ENCODE measurements around the gene SGK1.

DNA sequence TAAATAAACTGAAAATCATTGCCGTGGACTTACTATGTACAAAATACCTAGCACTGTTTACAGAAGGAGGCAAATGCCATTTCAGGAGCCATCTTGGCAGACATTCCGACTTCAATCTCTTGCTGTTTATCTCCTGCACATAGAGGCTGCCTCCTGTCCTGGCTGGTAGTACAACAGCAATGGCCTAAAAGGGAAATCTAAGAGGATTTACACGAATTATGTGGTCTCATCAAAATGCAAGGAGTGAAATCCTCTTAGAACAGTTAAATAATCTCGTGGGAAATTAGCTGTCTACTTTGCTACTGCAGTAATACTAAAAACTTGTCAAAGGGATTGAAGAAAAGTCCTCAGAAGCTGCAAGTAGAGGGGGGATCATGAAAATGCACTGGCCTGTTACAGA is 183.3 kb downstream of the SGK1 start:
- TF ChIP-seq GATA2 (IDR thresholded peaks at IDR 0.05; ENCODE audit: low read depth, low read length) (no peak), GATA3 (IDR thresholded peaks at IDR 0.05; ENCODE audit: low read depth, low read length) (no peak)

Data from SH-SY5Y (cell line).